Measurements from ENCODE around the gene ANKK1.

Gene ANKK1

DNA sequence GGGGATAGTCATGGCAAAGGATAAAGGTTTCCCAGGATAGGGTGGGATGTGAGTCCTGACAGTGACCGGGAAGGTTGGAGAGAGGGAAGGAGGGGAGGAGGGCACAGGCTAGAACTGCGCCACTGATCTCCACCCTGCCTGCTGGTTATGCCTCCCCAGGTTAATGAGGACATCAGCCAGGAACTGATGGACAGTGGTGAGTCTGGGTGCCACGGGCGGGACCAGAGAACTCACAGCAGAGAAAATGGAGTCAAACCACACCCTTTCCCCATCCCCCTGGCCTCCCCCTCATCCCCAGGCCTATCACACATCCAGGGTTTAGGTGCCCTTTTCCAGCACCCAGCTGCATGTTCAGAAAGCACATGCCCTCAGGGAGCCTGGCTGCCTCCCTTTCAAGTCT lies 10.2 kb downstream of the ANKK1 start:
- H3K27me3 ChIP-seq (ENCODE audit: low read depth, low read length): no peaks in the 10 kb centered on the region
- no peak overlapping the region for H3K27ac ChIP-seq (ENCODE audit: low read length)

DNA sequence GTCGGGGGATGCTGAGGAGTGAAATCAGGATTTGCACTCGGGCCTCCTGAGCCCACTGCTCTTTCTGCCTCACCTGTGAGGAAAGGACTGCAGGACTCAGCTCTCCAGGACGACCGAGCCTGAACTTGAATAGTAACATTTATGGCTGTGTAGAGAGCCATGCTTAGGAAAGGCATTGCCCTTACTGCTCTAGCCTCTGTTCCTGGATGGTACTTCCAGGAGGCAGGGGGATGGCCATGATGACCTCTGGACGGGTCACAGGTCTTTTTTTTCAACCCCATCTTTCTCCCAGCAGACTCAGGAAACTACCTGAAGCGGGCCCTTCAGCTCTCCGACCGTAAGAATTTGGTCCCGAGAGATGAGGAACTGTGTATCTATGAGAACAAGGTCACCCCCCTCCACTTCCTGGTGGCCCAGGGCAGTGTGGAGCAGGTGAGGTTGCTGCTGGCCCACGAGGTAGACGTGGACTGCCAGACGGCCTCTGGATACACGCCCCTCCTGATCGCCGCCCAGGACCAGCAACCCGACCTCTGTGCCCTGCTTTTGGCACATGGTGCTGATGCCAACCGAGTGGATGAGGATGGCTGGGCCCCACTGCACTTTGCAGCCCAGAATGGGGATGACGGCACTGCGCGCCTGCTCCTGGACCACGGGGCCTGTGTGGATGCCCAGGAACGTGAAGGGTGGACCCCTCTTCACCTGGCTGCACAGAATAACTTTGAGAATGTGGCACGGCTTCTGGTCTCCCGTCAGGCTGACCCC lies 11.3 kb downstream of the ANKK1 start:
- Histone ChIP-seq H3K4me3 (ENCODE audit: low read depth in 1 of 2, low read length in 2 of 2) (no peak overlapping the region), H3K27ac (ENCODE audit: low read length) (no peak overlapping the region), H3K27me3 (ENCODE audit: low read depth, low read length) (no peaks in the 10 kb centered on the region), H3K4me1 (ENCODE audit: control insufficient read depth in 1 of 2, insufficient read depth in 2 of 2, low read length in 2 of 2) (no peaks in the 10 kb centered on the region), H3K9me3 (ENCODE audit: control insufficient read depth in 1 of 2, low read length in 2 of 2) (no peaks in the 10 kb centered on the region), H3K36me3 (ENCODE audit: control insufficient read depth in 1 of 2, insufficient read depth in 2 of 2, low read length in 2 of 2) (no peaks in the 10 kb centered on the region)

More for the DNA sequence above, 10.2 kb downstream of the ANKK1 start:
- Histone ChIP-seq H3K9me3 (ENCODE audit: control insufficient read depth in 1 of 2, low read length in 2 of 2) (no peaks in the 10 kb centered on the region), H3K4me1 (ENCODE audit: control insufficient read depth in 1 of 2, insufficient read depth in 2 of 2, low read length in 2 of 2) (no peaks in the 10 kb centered on the region), H3K4me3 (ENCODE audit: low read depth in 1 of 2, low read length in 2 of 2) (no peak overlapping the region), H3K36me3 (ENCODE audit: control insufficient read depth in 1 of 2, insufficient read depth in 2 of 2, low read length in 2 of 2) (no peaks in the 10 kb centered on the region)

DNA sequence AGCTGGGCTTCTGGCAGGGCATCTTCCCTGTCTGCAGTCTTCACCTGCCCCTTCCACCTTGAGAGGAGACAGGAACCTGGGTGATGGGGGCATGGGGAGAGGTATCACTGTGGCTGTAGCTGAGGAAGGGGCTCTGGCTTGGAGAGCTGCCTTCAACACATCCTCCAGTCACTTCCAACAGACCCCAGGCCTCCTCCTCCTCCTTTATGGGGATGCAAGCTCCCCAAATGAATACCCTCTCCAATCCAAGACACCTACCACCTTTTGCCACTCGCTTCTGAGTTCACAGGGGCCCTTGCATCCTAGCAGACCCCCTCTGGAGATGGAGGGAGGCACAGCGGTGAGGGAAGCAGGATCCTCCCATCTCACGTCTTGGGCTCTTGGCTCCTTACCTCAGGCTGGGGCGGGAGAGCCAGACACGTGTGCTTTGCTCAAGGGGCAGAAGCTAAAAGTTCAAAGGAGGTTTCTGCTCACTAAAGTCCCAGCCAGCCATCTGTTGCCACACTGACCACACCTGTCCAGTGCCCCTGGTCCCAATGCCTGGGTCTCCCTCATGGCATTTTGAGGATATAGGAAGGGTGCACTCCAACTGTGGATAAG lies 13.2 kb downstream of the ANKK1 start:
- H3K4me1 ChIP-seq (ENCODE audit: control insufficient read depth in 1 of 2, insufficient read depth in 2 of 2, low read length in 2 of 2): no peaks in the 10 kb centered on the region
- no peaks in the 10 kb centered on the region for H3K36me3 ChIP-seq (ENCODE audit: control insufficient read depth in 1 of 2, insufficient read depth in 2 of 2, low read length in 2 of 2)
- no peak overlapping the region for H3K27ac ChIP-seq (ENCODE audit: low read length)
- H3K4me3 ChIP-seq (ENCODE audit: low read depth in 1 of 2, low read length in 2 of 2): no peak overlapping the region
- H3K27me3 ChIP-seq (ENCODE audit: low read depth, low read length): no peaks in the 10 kb centered on the region
- H3K9me3 ChIP-seq (ENCODE audit: control insufficient read depth in 1 of 2, low read length in 2 of 2): no peaks in the 10 kb centered on the region

DNA sequence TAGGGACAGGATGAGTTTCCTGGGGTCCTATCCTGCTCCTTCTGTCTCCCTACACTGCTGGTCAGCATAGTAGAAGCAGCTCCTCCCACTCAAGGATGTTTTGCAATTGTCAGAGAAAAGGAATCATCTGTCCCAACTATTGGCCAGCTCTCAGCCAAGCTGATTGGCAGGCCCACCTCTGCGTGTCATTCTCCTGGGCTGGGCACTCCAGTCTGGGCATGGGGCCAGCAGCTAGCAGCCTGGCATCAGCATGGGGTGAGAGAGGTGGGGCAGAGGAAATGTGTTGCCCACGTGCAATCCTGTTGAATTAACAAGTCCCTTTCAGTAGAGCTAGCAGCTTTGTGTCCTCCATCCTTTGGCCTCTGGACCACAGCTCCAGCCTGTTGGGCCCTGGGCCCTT lies 14.1 kb downstream of the ANKK1 start:
- no peaks in the 10 kb centered on the region for H3K9me3 ChIP-seq (ENCODE audit: control insufficient read depth in 1 of 2, low read length in 2 of 2)
- H3K27ac ChIP-seq (ENCODE audit: low read length): no peak overlapping the region
- no peaks in the 10 kb centered on the region for H3K36me3 ChIP-seq (ENCODE audit: control insufficient read depth in 1 of 2, insufficient read depth in 2 of 2, low read length in 2 of 2)
- no peak overlapping the region for H3K4me3 ChIP-seq (ENCODE audit: low read depth in 1 of 2, low read length in 2 of 2)
- H3K27me3 ChIP-seq (ENCODE audit: low read depth, low read length): no peaks in the 10 kb centered on the region
- no peaks in the 10 kb centered on the region for H3K4me1 ChIP-seq (ENCODE audit: control insufficient read depth in 1 of 2, insufficient read depth in 2 of 2, low read length in 2 of 2)

DNA sequence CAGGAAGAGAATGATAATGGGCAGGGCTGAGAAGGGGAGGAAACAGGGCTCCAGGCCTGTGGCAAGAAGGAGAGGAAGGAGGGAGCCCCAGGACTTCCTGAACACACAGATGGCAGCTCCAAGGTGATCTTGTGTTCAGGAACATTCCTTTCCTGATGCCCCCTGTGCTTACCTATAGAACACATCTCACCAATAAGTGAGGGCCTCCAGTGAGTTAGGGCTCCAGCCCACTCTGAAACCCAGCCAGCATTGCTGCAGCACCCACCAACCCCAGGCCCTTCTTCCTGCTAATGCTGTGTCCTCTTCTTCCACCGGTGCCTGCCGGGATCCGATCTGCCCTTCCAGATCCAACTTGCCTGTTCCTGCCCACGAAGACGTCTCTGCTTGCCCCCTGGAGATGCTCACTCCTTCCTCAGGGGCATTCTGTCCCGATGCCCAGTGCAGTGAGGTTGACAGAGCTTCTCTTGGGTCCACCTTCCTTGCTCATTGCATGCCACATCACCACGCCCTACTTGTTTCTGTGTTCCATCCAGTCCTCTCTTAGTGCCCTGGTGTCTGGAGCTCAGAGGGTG lies 17.4 kb downstream of the ANKK1 start:
- Histone ChIP-seq H3K27ac (ENCODE audit: low read length) (no peak overlapping the region), H3K4me1 (ENCODE audit: control insufficient read depth in 1 of 2, insufficient read depth in 2 of 2, low read length in 2 of 2) (no peaks in the 10 kb centered on the region), H3K4me3 (ENCODE audit: low read depth in 1 of 2, low read length in 2 of 2) (no peak overlapping the region), H3K27me3 (ENCODE audit: low read depth, low read length) (no peaks in the 10 kb centered on the region), H3K9me3 (ENCODE audit: control insufficient read depth in 1 of 2, low read length in 2 of 2) (no peaks in the 10 kb centered on the region), H3K36me3 (ENCODE audit: control insufficient read depth in 1 of 2, insufficient read depth in 2 of 2, low read length in 2 of 2) (no peaks in the 10 kb centered on the region)

DNA sequence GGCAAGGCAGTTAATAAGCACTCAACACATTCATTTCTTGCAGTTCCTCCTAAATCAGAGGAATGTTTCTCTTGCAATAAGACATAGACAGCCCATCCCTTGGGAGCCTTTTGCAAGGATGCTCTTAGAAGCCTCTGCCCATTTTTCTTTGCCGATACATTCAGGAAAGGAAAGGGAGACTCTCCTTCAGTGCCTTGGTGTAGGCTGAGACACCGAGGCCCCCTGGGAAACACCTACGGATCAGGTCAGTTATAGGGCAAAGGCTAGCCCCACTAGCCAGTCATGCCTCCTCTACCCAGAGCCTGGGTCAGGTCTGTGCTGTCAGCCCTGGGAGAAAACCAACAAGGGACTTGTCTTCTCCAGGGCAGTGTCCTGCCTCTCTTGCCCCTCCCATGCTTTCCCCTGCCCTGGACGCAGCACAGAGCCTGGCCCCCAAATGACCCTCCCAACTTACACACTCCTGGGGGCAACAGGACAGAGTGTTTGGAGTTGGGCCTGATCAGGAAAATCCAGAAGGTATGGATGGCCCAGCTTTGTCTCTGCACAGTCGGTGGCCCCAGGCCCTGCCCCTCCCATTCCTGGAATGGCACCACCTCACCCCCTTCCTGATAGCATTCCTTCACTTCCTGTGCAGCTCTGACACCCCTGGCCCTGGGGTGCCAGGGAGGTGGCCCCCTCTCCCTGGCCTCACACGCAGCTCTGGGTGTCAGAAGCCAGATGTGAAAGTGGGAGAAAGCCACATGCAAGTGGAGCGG lies 18.3 kb downstream of the ANKK1 start:
- Histone ChIP-seq H3K4me1 (ENCODE audit: control insufficient read depth in 1 of 2, insufficient read depth in 2 of 2, low read length in 2 of 2) (no peaks in the 10 kb centered on the region), H3K36me3 (ENCODE audit: control insufficient read depth in 1 of 2, insufficient read depth in 2 of 2, low read length in 2 of 2) (no peaks in the 10 kb centered on the region), H3K27me3 (ENCODE audit: low read depth, low read length) (no peaks in the 10 kb centered on the region), H3K4me3 (ENCODE audit: low read depth in 1 of 2, low read length in 2 of 2) (no peak overlapping the region), H3K9me3 (ENCODE audit: control insufficient read depth in 1 of 2, low read length in 2 of 2) (no peaks in the 10 kb centered on the region), H3K27ac (ENCODE audit: low read length) (no peak overlapping the region)

DNA sequence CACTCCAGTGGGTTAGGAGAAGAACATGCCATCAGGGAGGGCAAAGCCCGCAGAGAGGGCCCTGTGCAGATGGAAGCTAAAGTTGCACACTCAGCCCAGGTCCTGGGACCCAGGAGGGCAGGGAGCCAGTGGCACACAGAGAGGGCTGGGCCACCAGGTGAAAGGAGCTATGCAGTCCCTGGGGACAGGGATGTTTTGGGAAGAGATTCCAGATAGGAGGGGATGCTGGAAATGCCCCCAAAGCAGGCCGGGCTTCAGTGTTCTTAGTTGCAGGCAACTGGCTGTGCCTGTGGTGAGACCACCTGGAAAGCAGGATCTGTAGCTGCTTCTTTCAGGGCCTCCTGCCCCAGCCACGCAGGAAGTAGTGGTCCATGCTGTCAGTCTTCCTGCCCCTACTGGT lies 19.6 kb downstream of the ANKK1 start:
- Histone ChIP-seq H3K9me3 (ENCODE audit: control insufficient read depth in 1 of 2, low read length in 2 of 2) (no peaks in the 10 kb centered on the region), H3K27me3 (ENCODE audit: low read depth, low read length) (no peaks in the 10 kb centered on the region), H3K4me3 (ENCODE audit: low read depth in 1 of 2, low read length in 2 of 2) (no peak overlapping the region), H3K36me3 (ENCODE audit: control insufficient read depth in 1 of 2, insufficient read depth in 2 of 2, low read length in 2 of 2) (no peaks in the 10 kb centered on the region), H3K4me1 (ENCODE audit: control insufficient read depth in 1 of 2, insufficient read depth in 2 of 2, low read length in 2 of 2) (no peaks in the 10 kb centered on the region), H3K27ac (ENCODE audit: low read length) (no peak overlapping the region)

DNA sequence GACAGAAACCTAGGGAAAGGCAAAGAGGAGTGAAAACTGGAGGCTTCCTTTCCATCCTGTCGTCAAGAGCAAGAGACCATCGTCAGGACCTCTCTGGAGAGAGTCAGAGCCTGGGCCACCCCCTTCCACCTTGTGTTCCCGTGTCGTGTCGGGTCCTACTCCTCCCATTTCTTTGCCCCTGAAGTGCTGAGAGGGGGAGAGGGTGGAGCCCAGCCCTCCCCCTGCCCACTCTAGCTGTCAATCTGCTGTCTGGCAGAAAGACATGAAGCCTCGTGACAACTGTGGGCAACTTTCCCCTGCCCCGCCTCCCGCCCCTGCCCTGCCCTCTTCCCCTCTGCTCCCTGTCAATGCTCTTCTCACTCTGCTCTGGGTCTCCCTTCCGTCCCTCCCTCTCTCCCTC lies 20.6 kb downstream of the ANKK1 start:
- no peaks in the 10 kb centered on the region for H3K4me1 ChIP-seq (ENCODE audit: control insufficient read depth in 1 of 2, insufficient read depth in 2 of 2, low read length in 2 of 2)

DNA sequence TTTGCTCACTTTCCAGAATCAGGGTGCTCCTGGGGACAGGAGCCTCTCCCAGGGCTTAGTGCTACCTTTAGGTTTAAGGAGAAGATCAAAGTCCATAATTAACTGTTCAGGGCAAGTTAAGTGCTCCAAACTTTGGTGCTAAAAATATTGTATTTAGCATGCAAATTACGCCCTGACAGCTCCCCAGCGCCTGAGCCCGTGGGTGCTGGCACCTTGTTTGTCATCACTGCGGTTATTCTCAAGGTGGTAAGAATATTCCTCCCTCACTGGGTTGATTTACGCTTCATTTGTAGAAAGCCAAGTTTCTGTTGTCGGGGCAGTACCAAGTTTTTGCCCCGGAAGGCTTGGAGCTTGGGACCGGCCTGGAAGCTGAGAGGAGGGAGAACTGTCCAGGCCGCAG lies 21.3 kb downstream of the ANKK1 start:
- H3K27me3 ChIP-seq (ENCODE audit: low read depth, low read length): no peaks in the 10 kb centered on the region
- no peak overlapping the region for H3K4me3 ChIP-seq (ENCODE audit: low read depth in 1 of 2, low read length in 2 of 2)
- no peak overlapping the region for H3K27ac ChIP-seq (ENCODE audit: low read length)
- H3K9me3 ChIP-seq (ENCODE audit: control insufficient read depth in 1 of 2, low read length in 2 of 2): no peaks in the 10 kb centered on the region
- H3K36me3 ChIP-seq (ENCODE audit: control insufficient read depth in 1 of 2, insufficient read depth in 2 of 2, low read length in 2 of 2): no peaks in the 10 kb centered on the region
- H3K4me1 ChIP-seq (ENCODE audit: control insufficient read depth in 1 of 2, insufficient read depth in 2 of 2, low read length in 2 of 2): no peaks in the 10 kb centered on the region

More for the DNA sequence above, 20.6 kb downstream of the ANKK1 start:
- no peak overlapping the region for H3K4me3 ChIP-seq (ENCODE audit: low read depth in 1 of 2, low read length in 2 of 2)
- no peak overlapping the region for H3K27ac ChIP-seq (ENCODE audit: low read length)
- no peaks in the 10 kb centered on the region for H3K27me3 ChIP-seq (ENCODE audit: low read depth, low read length)
- no peaks in the 10 kb centered on the region for H3K9me3 ChIP-seq (ENCODE audit: control insufficient read depth in 1 of 2, low read length in 2 of 2)
- H3K36me3 ChIP-seq (ENCODE audit: control insufficient read depth in 1 of 2, insufficient read depth in 2 of 2, low read length in 2 of 2): no peaks in the 10 kb centered on the region

DNA sequence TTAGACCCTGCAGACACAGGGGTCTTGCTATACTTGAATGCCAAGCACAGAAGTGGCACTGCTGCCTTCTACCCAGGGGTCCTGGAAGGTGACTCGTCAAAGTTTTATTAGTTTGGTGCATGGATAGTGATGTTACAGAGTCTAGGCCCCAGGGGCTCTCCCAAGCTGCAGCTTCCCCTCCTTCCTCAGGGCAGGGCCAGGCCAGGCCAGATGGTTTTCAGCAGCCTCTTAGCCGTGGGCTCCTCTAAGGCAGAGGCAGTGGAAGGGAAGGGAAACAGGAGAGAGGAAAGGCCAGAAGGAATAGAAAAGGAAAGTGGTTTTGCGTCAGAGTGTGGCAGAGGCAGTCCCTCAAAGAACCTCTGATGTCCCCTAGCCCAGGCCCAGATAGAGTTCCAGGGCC lies 21.9 kb downstream of the ANKK1 start:
- Histone ChIP-seq H3K4me3 (ENCODE audit: low read depth in 1 of 2, low read length in 2 of 2) (no peak overlapping the region), H3K27me3 (ENCODE audit: low read depth, low read length) (no peaks in the 10 kb centered on the region), H3K9me3 (ENCODE audit: control insufficient read depth in 1 of 2, low read length in 2 of 2) (no peaks in the 10 kb centered on the region), H3K4me1 (ENCODE audit: control insufficient read depth in 1 of 2, insufficient read depth in 2 of 2, low read length in 2 of 2) (no peaks in the 10 kb centered on the region), H3K27ac (ENCODE audit: low read length) (no peak overlapping the region), H3K36me3 (ENCODE audit: control insufficient read depth in 1 of 2, insufficient read depth in 2 of 2, low read length in 2 of 2) (no peaks in the 10 kb centered on the region)

DNA sequence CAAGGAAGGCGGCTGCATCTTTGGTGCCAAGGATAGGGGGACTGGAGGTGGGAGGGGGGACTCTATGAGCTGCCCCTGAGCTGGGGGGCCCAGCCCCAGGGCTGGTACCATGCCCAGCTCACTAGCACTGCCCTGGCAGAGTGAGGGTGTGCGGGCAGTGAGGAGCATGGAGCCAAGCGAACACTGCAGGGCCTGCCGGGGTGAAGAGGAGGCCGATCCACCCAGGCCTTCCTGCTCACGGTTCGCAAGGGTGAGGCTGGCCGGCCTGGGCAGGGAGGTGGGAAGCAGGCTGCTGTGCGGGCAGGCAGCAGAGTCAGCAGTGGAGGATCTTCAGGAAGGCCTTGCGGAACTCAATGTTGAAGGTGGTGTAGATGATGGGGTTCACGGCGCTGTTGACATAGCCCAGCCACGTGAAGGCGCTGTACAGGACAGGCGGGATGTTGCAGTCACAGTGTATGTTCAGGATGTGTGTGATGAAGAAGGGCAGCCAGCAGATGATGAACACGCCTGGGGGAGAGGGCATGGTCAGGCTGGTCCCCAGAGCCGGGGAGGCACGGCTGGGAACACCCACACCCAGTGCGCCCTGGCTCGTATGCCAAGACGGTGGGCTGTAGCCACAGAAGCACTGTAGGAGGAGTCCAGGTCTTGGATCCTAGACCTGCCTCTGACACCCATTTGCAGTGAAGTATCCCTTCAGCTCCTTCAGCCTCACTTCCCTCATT lies 23.0 kb downstream of the ANKK1 start:
- H3K9me3 ChIP-seq (ENCODE audit: control insufficient read depth in 1 of 2, low read length in 2 of 2): no peaks in the 10 kb centered on the region
- H3K27ac ChIP-seq (ENCODE audit: low read length): no peak overlapping the region
- H3K4me1 ChIP-seq (ENCODE audit: control insufficient read depth in 1 of 2, insufficient read depth in 2 of 2, low read length in 2 of 2): no peaks in the 10 kb centered on the region
- no peaks in the 10 kb centered on the region for H3K27me3 ChIP-seq (ENCODE audit: low read depth, low read length)
- H3K36me3 ChIP-seq (ENCODE audit: control insufficient read depth in 1 of 2, insufficient read depth in 2 of 2, low read length in 2 of 2): no peaks in the 10 kb centered on the region
- no peak overlapping the region for H3K4me3 ChIP-seq (ENCODE audit: low read depth in 1 of 2, low read length in 2 of 2)
